AML-193 (cell line): Measurements from ENCODE around the gene MAP3K14.
A peak's percentile ranks its signal among the peaks of the same experiment; 100 is the strongest.

Experiments
- DNase-seq, 2 experiments: peaks; one replicate each; lab custom pipeline; 2025; lab: John Stamatoyannopoulos, UW

The MAP3K14 gene

DNA sequence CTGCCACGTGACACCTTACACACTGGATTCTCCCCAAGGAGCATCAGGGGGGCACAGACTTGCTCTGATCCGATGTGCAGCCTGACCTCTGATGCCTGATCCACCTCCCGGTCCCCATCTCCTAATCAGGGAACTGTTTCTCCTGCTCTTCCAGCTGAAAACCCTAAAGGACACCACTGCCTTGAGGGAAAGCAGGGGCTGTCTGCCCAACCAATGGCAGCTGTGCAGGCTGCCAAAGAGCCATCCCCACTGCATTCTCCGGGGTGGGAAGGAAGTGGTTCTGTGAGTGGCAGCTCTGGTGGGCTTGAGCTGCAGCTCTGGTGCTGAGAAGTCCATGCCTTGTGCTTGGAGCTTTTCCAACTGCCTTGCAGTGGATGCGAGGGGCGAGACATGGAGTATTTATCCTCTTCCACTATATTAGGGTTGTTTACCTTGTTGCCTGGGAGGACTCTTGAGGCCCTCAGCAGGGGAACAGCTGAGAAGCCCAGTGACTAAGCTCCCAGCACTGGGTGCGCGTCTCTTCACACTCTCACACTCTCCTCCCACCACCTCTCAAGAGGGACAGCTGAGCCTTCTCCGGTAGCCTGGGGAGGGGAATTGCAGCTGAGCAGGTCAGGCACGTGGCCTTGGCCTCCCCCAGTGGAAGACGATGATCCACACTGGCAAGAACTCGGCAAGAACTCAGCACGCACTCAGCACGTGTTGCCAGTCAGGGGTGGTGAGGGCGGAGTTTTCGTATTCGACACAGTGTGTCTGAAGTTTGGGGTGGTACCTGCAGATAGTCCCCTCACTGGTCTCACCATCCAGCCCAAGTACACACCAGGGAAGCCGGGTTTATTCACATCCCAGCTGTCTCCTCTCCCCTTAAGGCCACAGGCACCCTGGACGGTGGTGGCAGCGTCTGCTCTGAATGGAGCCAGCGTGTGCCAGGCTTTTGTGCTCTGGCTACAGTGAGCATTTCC is 33.9 kb downstream of the MAP3K14 start:
- no peak for DNase-seq

DNA sequence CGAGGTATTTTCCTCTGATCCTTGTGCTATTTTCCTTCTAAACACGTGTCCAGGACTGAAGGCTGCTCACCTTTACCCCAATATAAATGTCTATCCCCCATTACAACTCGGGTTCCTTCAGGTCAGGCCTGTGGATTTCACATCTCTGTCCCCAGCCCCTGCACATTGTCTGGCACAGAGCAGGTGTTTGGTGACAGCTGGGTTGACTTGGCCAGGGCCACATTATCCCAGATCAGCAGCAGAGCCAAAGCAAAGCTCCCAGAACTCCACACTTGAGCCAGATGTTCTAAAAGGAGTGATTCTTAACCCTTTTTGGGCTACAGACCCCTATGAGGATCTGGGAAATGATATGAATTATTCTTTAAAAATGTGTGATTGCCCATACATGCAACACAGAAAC is 36.9 kb downstream of the MAP3K14 start:
- no peak for DNase-seq

DNA sequence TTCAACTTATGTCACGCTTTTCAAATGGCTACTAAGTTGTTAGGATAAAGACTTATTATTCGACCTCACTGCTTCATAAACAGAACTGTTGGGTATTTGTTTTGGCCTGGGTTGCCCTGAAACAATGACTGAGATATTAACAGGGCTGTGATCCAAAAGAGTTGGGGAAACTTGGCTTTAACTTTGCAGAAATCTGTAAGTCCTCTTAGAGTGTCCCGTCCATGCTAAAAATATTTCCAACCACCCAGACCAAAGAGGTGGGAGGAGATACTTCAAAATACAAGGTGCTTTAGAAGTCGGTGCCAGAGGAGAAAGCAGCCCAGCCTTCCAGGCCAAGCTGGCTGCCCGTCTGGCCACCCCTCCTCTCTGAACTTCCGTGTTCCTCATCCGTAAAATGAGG is 38.8 kb downstream of the MAP3K14 start:
- no peak for DNase-seq

DNA sequence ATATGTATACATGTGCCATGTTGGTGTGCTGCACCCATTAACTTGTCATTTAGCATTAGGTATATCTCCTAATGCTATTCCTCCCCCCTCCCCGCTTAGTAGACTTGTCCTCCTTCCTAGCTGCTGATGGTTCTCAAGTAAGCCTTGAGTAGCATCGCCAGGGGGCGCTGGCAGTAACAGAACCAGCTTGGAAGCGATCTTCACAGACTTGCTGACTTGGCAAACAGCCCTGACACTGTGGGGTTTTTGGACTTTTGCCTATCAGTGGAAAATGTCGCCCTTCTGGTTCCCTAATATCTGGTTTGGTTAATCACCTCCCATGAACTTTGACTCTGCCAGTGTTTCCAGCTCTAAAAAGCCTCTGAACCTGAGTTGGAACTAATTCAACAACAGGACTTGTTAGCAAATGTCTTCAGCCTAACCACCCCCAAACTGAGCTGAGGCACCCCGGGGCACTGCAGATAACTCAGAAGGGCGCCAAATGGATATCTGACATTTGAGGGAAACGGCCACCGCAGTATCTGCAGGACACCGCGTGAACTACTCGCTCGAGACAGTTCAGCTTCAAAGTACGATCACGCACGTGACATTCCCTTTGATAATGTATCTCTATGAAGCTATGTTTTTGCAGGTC is 39.5 kb downstream of the MAP3K14 start:
- DNase-seq, result peak; percentile 94

DNA sequence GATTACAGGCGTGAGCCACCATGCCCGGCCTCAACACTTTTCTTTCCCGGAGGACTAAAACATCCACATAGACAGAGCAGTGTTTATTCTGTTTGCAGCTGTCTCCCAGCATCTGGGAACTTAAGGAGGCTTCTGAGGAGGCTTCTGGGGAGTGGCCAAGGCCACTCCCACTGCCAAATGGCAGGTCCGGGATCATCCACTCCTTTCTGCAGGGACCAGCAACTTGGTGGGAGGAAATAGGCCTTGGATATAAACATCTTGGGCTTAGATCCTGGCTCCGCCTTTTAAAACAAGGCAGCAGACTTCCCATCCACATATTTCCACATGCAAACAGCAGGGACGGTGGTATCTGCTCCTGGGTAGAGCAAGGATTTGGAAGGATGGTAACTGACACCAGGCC is 40.8 kb downstream of the MAP3K14 start:
- no peak for DNase-seq

DNA sequence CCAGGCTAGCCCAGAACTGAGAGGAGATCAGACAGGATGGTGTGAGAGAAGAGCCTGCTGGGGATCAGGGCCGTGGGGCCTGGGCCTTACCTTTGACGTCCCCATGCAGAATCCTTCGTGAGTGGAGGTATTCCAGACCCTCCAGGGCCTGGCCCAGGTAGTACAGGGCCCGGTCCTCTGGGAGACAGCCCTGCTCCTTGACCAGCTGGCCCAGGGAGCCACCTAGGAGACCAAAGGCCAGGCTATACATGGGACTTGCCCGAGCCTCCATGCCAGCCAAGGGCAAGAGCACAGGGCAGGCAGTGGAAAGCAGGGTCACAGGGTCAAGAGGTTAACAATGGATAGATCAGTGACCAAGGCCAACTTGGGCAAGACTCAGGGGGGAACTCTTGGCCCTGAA is 42.8 kb downstream of the MAP3K14 start:
- DNase-seq, result no peak

DNA sequence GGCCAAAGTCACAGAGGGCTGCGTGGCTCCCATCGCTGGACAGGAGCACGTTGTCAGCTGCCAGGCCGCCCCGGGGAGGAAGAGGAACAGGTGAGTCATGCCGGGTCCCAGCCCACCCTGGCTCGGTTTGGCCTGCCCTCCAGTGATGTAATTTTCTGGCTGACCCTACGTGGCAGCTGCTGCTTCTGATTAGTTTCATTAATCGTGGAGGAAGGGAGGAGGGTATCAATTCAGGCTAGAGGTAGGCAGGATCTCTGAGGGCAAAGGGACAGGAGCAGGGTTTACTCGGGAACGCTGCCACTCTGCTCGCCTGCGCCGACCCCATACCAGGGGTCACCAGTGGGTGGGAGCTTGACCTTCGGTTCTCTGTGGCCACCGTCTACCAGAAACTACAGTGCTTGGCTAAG is 43.3 kb downstream of the MAP3K14 start:
- no peak for DNase-seq

DNA sequence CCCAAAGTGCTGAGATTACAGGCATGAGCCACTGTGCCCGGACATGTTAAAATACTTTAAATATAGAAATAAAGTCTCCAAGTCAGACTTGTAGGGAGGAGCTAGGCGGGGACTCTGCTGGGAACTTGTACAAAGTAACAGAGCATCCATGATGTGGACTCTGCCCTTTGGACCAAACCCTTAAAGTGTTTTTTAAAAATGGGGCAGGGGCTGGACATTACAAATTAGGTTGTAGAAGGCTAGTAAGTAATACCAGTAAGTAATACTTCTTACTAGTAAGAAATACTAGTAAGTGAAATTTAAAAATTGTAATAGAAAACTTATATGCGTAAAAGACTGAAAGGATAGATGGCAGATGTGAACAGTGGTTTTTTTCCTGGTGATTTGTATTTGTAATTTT is 45.2 kb downstream of the MAP3K14 start:
- no peak for DNase-seq

DNA sequence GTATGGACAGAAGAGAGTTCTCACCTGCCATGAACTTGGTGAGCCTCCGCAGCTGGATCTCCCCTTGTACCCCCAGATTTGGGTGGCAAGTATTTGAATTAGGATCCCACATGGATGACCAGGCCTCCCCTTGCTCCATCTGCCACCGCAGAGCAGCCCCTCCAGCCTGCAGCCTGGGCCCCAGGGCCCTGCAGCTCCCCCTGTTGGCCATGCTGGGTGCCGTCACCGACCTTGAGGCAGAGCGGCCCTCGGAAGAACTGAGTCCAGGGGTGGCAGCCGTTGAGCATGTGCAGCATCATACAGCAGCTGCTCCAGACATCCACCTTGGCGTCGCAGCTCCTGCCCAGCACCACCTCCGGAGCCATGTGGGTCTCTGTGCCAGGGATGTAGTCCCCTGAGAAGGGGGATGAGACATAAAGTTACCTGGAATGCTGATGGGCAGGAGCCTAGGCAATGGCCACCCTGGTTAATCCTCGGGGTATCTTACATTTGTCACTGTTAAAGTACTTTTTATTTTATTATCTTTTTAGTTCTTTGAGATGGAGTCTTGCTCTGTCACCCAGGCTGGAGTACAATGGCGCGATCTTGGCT is 45.9 kb downstream of the MAP3K14 start:
- DNase-seq, result peak; percentile 23 to 28

DNA sequence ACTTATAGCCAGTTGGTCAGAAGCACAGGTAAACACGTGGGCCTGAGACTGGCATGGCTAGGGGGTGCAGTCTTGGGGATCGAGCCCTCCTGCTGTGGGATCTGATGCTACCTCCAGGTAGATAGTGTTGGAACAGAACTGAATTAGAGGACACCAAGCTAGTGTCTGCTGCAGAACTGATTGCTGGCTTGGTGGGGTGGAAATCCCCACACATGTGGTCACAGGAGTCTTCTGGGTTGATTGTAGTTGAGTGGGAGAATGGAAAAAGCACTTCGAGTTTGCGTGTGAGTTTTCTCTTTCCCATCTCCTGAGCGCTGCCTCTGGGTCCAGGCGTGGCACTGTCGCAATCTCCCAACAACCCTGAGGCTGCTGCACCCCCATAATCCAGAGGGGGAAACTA is 46.9 kb downstream of the MAP3K14 start:
- no peak for DNase-seq

DNA sequence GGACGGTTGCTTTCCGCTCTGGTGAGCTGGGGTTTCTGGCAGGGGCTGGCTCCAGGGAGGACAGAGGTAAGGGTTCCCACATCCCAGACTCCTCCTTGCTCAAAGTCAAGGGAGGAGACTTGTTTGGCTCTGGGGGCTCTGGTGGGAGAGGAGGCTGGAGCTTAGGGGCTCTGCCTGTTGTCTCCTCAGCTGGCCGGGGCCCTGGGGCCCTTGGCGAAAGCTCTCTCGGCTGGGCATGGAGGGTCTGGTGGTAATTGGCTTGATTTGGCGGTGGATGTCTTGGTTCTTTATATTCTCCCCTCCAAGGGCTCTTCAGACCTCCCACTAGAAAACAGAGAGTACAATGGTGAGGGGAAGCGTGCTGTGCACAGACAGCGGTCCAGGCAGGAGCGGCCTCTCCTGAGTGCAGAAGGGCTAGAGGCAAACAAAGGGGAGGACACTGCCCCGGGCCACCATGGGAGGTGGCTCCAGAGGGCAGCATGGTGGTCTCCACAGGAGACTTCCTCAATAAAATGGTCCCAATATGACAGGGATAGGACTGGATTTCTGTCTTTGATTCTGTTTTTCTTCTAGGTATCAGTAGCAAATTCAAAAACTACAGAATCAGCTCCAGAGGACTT is 49.3 kb downstream of the MAP3K14 start:
- DNase-seq, result no peak

DNA sequence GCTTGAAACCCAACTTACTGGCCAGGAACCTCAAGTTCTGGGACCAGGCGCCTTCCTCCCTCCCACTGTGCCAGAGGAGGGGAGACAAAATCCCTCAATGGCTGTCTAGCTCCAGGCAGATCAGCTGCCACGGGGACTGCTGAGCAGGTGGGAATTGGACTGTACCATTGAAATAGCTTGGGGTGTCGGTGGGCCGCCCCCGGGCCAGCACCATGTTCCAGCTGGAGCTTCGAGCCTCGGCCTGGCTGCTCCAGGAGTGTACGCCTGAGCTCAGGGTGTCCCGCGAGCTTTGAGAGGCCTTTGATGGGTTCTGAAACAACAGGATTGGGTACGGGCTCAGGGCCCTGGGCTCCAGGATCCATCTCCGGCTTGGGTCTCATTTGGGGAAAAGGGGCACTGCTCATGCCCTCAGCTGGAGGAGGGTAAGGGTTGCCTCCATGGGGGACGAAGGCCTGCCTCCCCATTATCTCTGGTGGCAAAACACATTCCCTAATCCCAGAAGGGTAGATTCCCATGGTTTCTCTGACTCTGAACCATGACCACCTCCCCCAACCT is 50.4 kb downstream of the MAP3K14 start:
- DNase-seq, result no peak

DNA sequence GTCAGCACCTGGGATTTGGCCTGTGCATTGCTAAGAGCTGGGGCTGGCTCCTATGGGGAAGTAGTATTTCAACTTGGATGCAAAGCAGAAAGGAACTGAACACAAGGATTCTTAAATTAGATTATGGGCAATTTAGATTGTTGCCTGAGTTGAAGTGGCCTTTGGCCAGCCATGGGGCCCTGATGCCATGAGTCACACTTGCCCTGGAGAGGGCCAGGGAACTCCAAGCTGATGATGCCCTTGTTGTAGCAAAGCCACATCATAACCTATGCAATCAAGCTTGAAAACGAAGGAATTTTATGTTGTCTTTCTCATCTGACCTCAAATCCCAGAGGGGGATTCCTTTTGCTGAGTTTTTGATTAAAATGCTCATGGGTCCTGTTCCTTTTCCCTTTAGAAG is 51.0 kb downstream of the MAP3K14 start:
- DNase-seq, result no peak

DNA sequence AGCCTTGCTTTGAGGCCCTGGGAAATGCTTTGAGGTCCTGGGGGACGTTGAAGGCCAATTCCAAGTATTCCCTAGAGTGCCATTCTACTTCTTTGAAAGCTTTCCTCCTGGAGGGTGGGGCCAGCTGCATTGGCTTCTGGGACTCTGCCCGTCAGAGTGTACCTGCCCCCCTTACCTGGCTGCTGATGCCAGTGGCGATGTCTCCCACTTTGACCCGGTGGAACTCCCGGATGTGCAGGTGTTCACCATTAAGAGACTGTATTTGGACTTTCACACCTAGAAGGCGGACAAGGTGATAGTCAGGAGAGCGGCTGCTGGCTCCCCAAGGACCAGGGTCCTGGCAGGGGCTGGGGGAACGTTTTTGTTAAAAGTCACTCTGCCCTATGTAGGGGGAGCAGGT is 51.8 kb downstream of the MAP3K14 start:
- DNase-seq, result no peak

DNA sequence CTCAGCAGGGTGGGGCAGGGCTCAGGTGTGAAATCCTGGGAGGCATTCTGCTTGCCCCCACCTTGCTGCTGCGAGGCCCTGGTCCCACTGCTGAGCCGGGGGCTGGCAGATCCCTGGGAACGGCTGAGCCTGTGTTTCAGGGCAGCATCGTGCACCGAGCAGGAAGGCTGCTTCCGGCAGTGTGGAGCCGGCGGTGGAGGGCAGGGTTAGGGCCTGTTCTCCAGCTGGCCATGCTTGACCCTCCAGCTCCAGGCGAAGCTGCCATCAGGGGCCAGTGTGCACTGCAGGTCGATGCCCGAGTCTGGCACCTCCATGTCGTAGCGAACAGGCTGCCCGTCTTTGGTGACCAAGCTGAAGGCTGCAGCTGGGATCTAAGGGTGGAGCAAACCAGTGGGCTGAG is 52.4 kb downstream of the MAP3K14 start:
- DNase-seq, result no peak

DNA sequence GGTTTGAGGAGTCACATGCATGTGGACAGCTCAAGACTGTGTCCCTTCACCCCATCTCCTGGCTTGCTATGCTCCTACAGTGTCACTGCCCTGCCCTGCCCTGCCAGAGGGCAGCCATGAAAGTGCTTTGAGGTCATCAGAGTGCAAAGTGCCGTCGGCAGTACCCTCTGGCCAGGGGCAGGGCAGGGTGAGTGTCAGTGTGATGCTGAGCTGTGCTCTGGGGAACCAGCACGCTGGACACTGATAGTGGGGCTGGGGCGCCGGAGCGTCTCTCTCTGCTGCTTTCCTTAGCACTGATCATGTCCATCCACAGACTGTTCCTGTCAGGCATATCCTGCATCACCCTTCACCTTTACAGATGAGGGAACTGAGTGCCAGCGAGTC is 53.4 kb downstream of the MAP3K14 start:
- DNase-seq, result no peak

DNA sequence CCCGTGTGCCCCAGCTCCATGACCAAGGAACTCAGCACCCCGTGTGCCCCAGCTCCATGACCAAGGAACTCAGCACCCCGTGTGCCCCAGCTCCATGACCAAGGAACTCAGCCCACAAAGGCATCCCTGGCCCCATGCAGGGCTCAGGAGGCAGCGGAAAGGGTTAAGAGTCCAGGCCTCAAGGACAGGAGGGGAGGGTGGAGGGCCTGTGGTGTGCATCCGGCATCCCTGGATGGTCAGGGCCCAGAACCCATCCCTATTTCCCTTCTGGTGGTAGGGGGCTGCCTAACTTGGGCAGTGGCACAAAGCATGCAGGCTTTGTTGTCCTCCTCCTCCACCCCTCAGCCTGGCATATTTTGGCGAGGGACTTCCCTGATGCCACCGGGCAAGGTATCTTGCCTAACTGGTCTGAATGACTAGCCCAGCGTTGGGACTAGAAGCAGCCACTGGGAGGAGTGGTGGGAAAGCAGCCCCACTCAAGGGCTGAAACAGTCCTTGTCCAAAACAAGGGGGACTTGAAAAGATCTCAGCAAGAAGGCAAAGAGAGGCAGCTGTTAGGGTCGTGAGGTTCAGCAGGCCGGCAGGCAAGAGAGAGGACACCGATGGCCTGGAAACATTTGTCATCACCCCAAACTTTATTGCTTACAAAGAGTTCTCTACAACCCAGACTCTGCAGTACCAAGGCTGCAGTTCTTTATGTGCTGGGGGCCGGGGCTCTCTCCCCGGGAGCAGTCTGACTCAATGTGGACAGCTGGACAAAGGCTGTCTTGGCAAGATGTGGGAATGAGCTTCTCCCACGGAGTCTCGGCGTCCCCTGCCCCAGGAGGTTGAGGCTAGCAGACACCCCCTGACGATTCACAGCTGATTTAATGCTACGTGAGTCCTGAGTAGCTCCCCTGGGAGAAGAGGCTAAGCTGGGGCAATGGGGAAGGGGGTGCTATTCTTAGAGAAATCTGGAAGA is 54.0 kb downstream of the MAP3K14 start:
- DNase-seq, result no peak

DNA sequence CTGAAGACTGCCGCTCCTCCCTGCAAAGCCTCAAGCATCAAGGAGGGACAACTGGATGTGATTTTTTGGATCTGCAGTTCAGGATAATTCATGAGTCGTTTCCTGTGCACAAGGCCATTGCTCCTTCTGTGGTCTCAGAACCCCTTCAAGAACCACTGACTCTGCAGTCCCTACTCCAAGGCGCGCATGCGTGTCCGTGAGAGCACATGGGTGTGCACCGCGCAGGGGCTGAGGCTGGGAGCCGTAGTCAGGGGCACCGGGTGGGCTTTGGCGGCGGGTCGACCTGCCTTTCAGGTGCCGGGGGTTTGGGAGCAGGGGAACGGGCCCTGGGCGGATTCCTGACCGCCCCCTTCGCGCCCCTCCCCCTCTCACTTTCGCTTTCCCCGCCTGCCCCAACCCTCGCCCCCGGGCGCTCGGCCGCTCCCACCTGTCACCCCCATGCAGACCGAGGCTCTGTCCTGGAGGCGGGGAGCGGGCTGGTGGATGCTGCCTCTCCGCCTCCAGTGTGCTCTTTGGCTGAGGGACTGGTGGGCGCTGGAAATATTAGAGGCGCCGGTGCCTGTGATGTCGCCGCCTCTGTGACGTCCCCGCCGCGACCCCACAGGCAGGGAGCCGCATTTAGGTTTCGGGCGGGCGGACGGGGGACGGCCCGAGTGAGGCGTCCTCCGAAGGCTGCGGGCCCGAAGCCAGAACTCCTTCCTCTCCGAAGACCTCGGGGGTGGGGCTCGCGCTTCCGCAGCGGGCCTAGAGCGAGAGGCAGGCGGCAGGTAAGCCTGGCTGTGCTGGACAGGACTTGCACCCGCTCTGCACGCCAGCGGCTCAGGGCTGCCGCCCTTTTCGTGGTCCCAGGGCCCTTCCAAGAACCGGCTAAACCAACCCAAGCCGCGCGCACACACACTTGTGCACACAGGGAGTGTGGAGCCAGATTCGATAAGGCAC is 55.0 kb downstream of the MAP3K14 start, which contains the start of gene SPATA32:
Gene SPATA32 (minus strand): TSS at position 518 of the 939 bp plus-strand sequence. CDS start 78 bp downstream, at position 440.
- DNase-seq, result peak; percentile 30

DNA sequence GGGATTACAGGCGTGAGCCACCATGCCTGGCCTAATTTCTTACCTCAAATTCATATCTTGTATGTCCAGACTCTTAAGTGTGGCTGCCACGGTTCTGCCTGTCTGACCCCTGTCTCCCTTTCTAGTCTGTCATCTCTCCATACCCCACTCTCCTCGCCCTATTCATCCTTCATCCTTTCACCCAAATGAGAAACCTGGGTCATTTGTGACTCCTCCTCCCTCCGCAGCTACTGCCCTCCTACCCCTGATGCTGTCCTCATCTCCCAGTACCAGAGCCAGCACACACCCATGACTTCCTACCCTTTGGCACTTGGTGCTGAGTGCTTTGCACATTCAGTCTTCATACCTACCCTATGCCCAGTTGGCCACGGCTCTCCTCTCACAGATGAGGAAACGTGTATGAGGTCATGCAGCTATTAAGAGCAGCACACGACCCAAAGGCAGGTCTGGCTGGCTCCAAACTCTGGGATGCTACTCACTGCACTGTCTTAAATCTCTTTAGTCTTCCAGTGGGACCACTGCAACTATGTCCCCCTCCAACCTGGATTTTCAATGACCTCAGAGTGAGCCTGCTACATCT is 56.5 kb downstream of the MAP3K14 start:
- no peak for DNase-seq
